Hepatocyte (in vitro differentiated cells): ENCODE data around the gene UGT1A6.

Experiments
- EZH2 ChIP-seq: fragments of 200-600 bp; sonication (generic); IDR thresholded peaks from 2 replicates; pipeline ENCODE4 v1.6.1; 2016; ENCODE audit warnings: antibody characterized with exemption, mild to moderate bottlenecking, borderline replicate concordance
- EZH2phosphoT487 ChIP-seq: fragments of 200-600 bp; sonication (generic); IDR thresholded peaks from one replicate; pipeline ENCODE4 v1.6.1; 2018; ENCODE audit warnings: antibody characterized with exemption, mild to moderate bottlenecking, low read depth, moderate library complexity; ENCODE audit not compliant: unreplicated experiment, severe bottlenecking
- TF ChIP-seq, protein P1 (sequence below): fragments of 200-600 bp; sonication (generic); IDR thresholded peaks from 2 replicates; pipeline ENCODE4 v1.5.1; 2016; ENCODE audit warnings: antibody characterized with exemption, mild to moderate bottlenecking; ENCODE audit not compliant: poor library complexity

DNA sequence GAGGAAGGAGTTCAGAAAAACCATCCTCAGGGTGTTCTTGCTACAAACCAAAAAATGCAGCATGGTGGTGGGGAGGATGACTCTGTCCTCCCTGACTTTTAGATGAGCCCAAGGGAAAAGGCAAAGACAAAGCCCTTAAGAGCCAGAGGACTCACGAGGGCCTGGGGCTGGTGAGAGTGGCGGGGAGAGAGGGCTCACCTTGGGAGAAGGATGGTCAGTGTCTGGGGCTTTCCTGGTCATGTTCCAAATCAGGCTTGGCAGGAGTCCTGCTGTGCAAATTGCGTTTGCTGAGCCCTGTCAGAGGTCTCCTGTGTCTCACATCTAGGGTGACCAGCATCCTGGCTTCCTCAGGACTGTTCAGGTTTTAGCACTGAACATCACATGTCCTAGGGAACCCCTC lies 72.1 kb downstream of the UGT1A6 start:
- TF ChIP-seq, protein P1, sequence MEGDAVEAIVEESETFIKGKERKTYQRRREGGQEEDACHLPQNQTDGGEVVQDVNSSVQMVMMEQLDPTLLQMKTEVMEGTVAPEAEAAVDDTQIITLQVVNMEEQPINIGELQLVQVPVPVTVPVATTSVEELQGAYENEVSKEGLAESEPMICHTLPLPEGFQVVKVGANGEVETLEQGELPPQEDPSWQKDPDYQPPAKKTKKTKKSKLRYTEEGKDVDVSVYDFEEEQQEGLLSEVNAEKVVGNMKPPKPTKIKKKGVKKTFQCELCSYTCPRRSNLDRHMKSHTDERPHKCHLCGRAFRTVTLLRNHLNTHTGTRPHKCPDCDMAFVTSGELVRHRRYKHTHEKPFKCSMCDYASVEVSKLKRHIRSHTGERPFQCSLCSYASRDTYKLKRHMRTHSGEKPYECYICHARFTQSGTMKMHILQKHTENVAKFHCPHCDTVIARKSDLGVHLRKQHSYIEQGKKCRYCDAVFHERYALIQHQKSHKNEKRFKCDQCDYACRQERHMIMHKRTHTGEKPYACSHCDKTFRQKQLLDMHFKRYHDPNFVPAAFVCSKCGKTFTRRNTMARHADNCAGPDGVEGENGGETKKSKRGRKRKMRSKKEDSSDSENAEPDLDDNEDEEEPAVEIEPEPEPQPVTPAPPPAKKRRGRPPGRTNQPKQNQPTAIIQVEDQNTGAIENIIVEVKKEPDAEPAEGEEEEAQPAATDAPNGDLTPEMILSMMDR, result no peak
- TF ChIP-seq EZH2 (no peak), EZH2phosphoT487 (no peak)
